Measurements from ENCODE around the gene STUM. TPM values are rescaled to one million over a fixed set of nuclear protein-coding genes. Genes with fewer than 3 reads are reported as not detected.

STUM gene
- total and polyA plus RNA-seq, 2 of the 8 experiments (the other 6 are each of a cell fraction or from before 2014, with no cell fraction given), result 0.76 to 1.2 TPM

DNA sequence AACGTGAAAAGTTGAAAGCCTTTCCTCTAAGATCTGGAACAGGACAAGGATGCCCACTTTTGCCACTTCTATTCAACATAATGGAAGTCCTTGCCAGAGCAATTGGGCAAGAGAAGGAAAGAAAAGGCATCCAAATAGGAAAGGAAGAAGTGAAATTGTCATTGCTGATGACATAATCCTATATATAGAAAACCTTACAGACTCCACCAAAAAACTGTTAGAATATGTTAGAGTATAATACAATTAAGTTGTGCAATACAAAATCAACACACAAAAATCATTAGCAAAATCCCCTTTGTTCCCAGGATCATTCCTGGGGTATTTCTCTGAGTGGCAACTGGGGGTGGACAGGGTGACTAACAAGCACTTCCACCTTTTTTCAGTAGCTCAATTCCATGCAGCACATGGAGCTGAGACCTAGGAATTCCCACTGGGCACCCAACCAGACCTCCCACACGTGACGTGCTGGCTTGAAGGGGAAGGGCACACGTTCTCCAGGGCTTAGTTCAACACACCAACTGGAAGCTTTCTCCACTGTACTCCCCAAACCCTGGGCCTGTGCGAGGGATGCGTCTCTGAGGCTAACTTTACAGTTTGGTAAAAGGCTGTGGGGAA lies 9.6 kb downstream of the STUM start:
- no peak overlapping the region for H3K23ac ChIP-seq (ENCODE audit: insufficient read length)
- H2BK120ac ChIP-seq (replicated peaks; ENCODE audit: low read depth, low read length), result no peak overlapping the region
- H2BK20ac ChIP-seq (ENCODE audit: low read length), result no peak overlapping the region
- H4K91ac ChIP-seq (replicated peaks; ENCODE audit: insufficient read length, low read length), result no peak overlapping the region
- FAIRE-seq (no peak), DNase-seq (ENCODE audit: low read depth in 1 of 2, low spot score in 2 of 2) (no peak)
- H2AK5ac ChIP-seq (ENCODE audit: low read depth, low read length), result no peak overlapping the region
- H3K79me1 ChIP-seq (ENCODE audit: low read depth, low read length), result no peaks in the 10 kb centered on the region
- no peaks in the 10 kb centered on the region; a peak in 2 of 7 replicates for H3K27me3 ChIP-seq (replicated peaks in 1 of 4; ENCODE audit: control insufficient read depth in 3 of 4, extremely low read depth in 1 of 4, insufficient read depth in 3 of 4, low read length in 3 of 4)
- no peak overlapping the region for H4K5ac ChIP-seq (ENCODE audit: insufficient read length, low read depth, low read length)
- no peak overlapping the region for H3K27ac ChIP-seq (ENCODE audit: low read depth, low read length)
- H3K36me3 ChIP-seq (ENCODE audit: control insufficient read depth in 2 of 4, insufficient read depth in 4 of 4, low read length in 3 of 4), result no peaks in the 10 kb centered on the region
- H2BK5ac ChIP-seq (ENCODE audit: low read depth, low read length), result no peak overlapping the region
- no peak overlapping the region for H3K9ac ChIP-seq (replicated peaks in 1 of 4; ENCODE audit: extremely low read depth in 1 of 4, low read depth in 3 of 4, low read length in 3 of 4)
- H4K20me1 ChIP-seq (replicated peaks in 1 of 2; ENCODE audit: control insufficient read depth in 1 of 2, insufficient read depth in 2 of 2, low read length in 2 of 2), result no peaks in the 10 kb centered on the region
- CTCF ChIA-PET (ENCODE audit: partially characterized antibody), result interaction anchor here (0.8 kb wide), 1 partner anchor 12 kb away, joined by 3 read pairs; no protein-coding TSS in a partner anchor
- H3K18ac ChIP-seq (ENCODE audit: extremely low read depth, low read length), result no peak overlapping the region
- no peak overlapping the region for H3K14ac ChIP-seq (ENCODE audit: insufficient read length)
- POLR2A ChIA-PET (ENCODE audit: partially characterized antibody), result no interaction called here
- H2BK12ac ChIP-seq (ENCODE audit: low read depth, low read length), result no peak overlapping the region
- no peak overlapping the region for H2BK15ac ChIP-seq (ENCODE audit: low read length)
- H4K8ac ChIP-seq (ENCODE audit: extremely low read depth, insufficient read depth, low read length), result no peak overlapping the region
- no peak overlapping the region for H3K56ac ChIP-seq (replicated peaks; ENCODE audit: insufficient read length, low read depth, low read length)
- no peaks in the 10 kb centered on the region for H3K4me1 ChIP-seq (replicated peaks in 1 of 4; ENCODE audit: control insufficient read depth in 3 of 4, insufficient read depth in 4 of 4, low read length in 3 of 4)
- H2AFZ ChIP-seq (ENCODE audit: low read length), result no peak overlapping the region
- no peaks in the 10 kb centered on the region for H3K23me2 ChIP-seq (ENCODE audit: low read depth, low read length)
- H3K4me3 ChIP-seq (ENCODE audit: extremely low read depth in 1 of 4, insufficient read depth in 2 of 4, low read depth in 3 of 4, low read length in 4 of 4), result no peak overlapping the region
- no peaks in the 10 kb centered on the region for H3K9me3 ChIP-seq (ENCODE audit: insufficient read depth in 2 of 2, low read depth in 1 of 2, low read length in 1 of 2)
- no peak overlapping the region for H3K4me2 ChIP-seq (ENCODE audit: insufficient read depth in 1 of 2, low read depth in 2 of 2, low read length in 2 of 2)
- no peaks in the 10 kb centered on the region for H3K79me2 ChIP-seq (ENCODE audit: control insufficient read depth in 1 of 2, insufficient read depth in 2 of 2, low read length in 2 of 2)
- H3K4ac ChIP-seq (replicated peaks; ENCODE audit: insufficient read length, low read depth, low read length), result no peak overlapping the region
- WGBS, 2 experiments (ENCODE audit: extremely low coverage in 1 of 2, insufficient coverage in 1 of 2, insufficient read length in 1 of 2, insufficient replicate concordance in 2 of 2, low coverage in 1 of 2, low lambda C conversion rate in 2 of 2, missing lambda C conversion rate in 1 of 2), result 85% methylated on average over 6 of the region's 6 CpGs; no CpG with 5 or more reads in 1 of the 2 experiments
- TF ChIP-seq EZH2 (IDR thresholded peaks at IDR 0.05; ENCODE audit: low read depth, low read length, severe bottlenecking), result no peak
- no peak for TF ChIP-seq CBX5 (IDR thresholded peaks at IDR 0.05; ENCODE audit: low read depth, low read length)
- TF ChIP-seq CTBP2 (IDR thresholded peaks at IDR 0.05; ENCODE audit: borderline replicate concordance, insufficient read depth, insufficient read length, low read length), result no peak
- TF ChIP-seq, protein P1, sequence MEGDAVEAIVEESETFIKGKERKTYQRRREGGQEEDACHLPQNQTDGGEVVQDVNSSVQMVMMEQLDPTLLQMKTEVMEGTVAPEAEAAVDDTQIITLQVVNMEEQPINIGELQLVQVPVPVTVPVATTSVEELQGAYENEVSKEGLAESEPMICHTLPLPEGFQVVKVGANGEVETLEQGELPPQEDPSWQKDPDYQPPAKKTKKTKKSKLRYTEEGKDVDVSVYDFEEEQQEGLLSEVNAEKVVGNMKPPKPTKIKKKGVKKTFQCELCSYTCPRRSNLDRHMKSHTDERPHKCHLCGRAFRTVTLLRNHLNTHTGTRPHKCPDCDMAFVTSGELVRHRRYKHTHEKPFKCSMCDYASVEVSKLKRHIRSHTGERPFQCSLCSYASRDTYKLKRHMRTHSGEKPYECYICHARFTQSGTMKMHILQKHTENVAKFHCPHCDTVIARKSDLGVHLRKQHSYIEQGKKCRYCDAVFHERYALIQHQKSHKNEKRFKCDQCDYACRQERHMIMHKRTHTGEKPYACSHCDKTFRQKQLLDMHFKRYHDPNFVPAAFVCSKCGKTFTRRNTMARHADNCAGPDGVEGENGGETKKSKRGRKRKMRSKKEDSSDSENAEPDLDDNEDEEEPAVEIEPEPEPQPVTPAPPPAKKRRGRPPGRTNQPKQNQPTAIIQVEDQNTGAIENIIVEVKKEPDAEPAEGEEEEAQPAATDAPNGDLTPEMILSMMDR (IDR thresholded peaks at IDR 0.05; ENCODE audit: control extremely low read depth in 1 of 3, insufficient read depth in 1 of 3, low read depth in 1 of 3, low read length in 3 of 3), result no peak
- no peak for TF ChIP-seq RBBP5 (IDR thresholded peaks at IDR 0.05; ENCODE audit: borderline replicate concordance, low read depth, low read length)
- TF ChIP-seq, protein P2, sequence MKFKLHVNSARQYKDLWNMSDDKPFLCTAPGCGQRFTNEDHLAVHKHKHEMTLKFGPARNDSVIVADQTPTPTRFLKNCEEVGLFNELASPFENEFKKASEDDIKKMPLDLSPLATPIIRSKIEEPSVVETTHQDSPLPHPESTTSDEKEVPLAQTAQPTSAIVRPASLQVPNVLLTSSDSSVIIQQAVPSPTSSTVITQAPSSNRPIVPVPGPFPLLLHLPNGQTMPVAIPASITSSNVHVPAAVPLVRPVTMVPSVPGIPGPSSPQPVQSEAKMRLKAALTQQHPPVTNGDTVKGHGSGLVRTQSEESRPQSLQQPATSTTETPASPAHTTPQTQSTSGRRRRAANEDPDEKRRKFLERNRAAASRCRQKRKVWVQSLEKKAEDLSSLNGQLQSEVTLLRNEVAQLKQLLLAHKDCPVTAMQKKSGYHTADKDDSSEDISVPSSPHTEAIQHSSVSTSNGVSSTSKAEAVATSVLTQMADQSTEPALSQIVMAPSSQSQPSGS (IDR thresholded peaks at IDR 0.05; ENCODE audit: low read length), result no peak
- no peak for TF ChIP-seq SIN3A (conservative IDR thresholded peaks at IDR 0.05 in 1 of 2, IDR thresholded peaks at IDR 0.05 in 1 of 2; ENCODE audit: low read depth in 1 of 2, low read length in 2 of 2)
- TF ChIP-seq FOSL1 (IDR thresholded peaks at IDR 0.05; ENCODE audit: insufficient read depth, low read depth, low read length), result no peak

Data from H1 (cell line).